Measurements from ENCODE around the gene ADARB1.
"Not testable (repeated sequence)": the region's sequence is repeated elsewhere in the genome, so short reads cannot be mapped to it uniquely, and the experiment has no call there.

The ADARB1 gene

GRCh38 chr21:45136500-45136899 is 62.1 kb downstream of the ADARB1 start:
- no peak for DNase-seq
- ATAC-seq, result no peak

- peak; percentile 43 for ATAC-seq
- DNase-seq, result peak; percentile 78
Observed at GRCh38 chr21:45136927-45137611, 62.7 kb downstream of the ADARB1 start.

DNA sequence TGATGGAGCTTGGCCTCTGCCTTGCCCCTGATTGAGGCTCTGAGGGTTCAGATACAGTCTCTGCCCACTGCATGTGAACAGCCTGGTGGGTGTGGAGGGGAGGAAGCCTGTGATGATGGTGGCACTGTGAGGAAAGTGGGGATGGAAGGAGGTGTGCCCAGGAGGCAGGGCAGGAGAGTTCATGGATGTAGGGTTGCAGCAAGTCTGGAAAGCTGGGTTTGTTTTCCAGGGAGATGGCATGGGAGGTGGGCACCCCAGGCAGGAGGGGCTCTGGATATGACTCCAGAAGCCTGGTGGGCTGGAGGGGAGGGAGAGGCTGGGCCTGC is 63.2 kb downstream of the ADARB1 start:
- ATAC-seq, result no peak
- no peak for DNase-seq

DNA sequence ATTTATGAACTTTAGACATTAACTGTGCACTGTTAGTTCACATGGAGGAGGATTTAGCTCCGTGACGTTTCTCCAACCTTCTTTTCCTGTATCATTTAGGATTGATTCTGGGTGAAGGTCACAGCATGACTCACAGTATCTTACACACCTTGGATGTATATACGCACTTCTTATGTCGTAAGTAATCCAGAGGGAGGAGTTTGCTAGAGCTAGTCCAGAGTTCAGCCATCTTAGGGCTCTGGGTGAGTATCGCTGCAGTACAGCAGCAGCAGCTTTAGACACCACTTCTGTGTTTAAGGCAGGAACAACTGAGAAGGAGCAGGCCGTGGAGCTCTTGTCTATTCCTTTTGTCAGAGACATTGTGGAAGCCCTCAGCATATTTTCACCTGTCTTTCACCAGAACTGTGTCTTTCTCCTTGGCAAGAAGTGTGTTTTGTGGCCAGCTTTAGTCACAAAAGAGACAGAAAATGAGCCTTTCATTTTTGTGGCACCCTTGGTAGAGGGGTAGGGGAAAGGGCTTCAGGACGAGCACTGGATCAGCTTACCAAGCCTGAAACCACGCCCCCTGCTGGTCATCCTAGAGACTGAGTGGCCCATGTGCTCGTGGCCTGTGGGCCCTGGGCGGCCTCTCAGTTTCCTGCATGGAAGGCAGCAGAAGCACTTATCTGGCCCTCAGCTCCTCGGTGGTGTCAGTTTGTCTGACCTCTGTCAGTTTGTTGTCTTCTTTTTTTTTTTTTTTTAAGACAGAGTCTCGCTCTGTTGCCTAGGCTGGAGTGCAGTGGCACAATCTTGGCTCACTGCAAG is 64.0 kb downstream of the ADARB1 start:
- peak; percentile 39 for ATAC-seq
- DNase-seq, result peak; percentile 84

- not testable (repeated sequence) for ATAC-seq, DNase-seq
Observed at GRCh38 chr21:45139003-45139360, 64.6 kb downstream of the ADARB1 start.

DNA sequence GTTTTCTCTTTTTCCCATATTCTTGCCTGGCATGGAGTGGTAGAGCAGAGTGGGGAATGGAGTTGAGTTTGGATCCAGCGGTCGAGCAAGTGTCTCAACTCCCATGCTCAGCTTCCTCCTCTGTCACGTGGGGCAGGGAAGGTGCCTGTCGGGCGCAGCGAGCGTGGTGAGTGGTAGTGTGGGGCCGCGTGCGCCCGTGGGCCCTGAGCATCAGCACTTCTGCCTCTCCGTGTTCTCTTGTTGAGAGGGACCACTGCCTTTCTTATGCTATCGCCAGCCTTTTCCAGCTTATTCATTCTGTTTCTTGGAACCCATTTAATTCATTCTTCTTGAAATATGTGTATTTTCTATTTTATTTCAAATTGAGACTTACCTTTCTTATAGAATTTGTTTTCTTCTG is 65.1 kb downstream of the ADARB1 start:
- no peak for ATAC-seq
- DNase-seq, result no peak

DNA sequence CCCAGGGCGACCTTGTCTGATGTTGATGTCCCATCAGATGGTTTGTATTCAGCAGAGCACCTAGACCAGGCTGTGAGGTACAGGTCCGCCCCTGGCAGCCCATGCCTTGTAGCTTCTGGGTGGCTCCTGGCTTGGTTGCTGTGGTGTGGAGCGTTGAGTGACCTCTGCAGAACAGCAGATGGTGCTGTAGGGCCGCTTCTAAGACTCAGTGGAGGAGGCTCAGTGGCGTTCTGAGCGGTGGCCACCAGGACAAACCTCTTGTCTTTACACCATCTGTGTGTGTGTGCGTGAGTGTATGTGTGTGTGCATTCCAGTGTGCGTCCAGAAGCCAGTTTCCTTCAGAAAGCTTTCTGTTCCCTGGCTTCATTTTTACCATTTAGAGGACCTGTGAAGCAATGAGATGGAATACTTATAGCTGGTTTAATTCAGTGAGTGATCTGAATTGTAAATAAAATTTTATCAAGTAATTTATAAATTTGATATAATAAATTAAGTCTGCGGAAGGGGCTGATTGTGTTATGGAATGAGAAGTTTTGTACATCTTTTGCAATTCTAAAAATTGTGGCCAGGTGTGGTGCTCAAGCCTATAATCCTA is 66.1 kb downstream of the ADARB1 start:
- peak; percentile 86 for ATAC-seq
- peak; percentile 54 for DNase-seq

GRCh38 chr21:45140944-45141343 is 66.6 kb downstream of the ADARB1 start:
- not testable (repeated sequence) for ATAC-seq, DNase-seq

- no peak for DNase-seq
- ATAC-seq, result no peak
Observed at GRCh38 chr21:45141507-45141906, 67.1 kb downstream of the ADARB1 start.

GRCh38 chr21:45142469-45143308 is 68.3 kb downstream of the ADARB1 start:
- no peak for ATAC-seq
- no peak for DNase-seq

DNA sequence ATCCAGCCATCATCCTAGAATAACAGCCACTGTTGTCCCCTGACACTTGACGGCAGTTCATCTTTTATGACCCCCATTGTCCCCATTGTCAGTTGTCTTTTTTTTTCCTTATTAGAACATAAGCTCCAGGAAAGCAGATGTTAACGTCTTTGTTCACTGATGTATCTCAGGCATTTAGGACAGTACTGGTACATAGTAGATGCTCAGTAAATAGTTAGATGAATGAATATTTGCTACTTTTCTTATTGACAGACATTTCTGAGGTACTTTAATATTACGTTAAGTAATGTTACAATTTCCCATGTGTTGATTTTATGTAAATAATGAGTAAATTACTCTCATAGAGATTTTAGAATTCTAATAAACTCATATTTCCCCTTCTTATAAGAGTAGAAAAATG is 69.5 kb downstream of the ADARB1 start:
- no peak for ATAC-seq
- DNase-seq, result no peak

DNA sequence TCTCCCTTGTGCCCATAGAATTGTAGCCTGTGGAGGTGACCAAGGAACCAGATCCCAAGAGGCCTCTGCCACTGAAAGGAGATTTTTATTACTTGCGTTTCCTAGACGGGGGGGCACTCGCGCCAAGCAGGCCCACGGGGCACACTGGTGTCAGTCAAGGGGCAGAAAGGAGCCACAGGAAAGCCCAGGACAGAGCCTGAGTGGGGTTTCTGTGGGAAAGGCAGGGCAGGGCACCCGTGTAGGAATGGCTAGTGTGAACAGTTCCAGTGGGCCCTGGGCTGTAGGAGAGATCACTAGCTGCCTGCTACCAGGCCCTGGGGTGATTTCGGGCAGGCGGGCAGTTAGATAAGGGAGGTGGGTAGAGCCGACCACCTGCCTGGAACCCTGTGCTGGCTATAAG is 70.8 kb downstream of the ADARB1 start:
- no peak for DNase-seq
- ATAC-seq, result no peak

DNA sequence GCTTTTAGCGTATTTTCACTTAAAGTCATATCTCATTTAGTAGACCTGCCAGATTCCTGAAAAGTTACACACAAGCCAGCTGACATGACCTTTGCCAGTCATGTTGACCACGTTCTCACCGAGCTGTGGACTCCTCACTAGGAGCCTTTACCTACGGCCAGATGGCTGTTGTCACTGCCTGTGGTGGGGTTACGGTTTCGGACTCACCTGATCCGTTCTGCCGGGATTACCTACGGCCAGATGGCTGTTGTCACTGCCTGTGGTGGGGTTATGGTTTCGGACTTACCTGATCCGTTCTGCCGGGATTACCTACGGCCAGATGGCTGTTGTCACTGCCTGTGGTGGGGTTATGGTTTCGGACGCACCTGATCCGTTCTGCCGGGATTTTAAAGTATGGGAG is 71.5 kb downstream of the ADARB1 start:
- not testable (repeated sequence) for ATAC-seq, DNase-seq

- DNase-seq (no peak), ATAC-seq (no peak)
Observed at GRCh38 chr21:45146306-45146705, 71.9 kb downstream of the ADARB1 start.

DNA sequence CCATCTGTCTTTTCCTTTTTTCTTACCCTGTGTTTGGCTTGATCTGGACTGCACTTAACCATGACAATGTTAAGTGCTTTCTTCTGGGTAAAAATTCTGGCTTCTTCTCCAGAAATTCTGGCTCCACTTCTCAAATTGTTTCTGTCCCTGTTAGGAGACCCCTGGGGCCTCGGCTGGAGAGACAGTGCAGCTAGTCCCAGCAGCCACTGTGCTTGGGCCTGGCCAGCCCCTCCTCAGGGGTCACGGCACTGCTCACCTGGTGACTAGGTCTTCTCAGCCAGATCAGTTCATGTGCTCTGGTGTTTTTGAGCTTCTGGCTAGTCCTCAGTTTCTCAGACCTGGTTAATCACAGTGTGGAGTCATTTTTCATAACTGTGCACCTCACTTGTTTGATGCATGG is 72.4 kb downstream of the ADARB1 start:
- DNase-seq (no peak), ATAC-seq (no peak)

DNA sequence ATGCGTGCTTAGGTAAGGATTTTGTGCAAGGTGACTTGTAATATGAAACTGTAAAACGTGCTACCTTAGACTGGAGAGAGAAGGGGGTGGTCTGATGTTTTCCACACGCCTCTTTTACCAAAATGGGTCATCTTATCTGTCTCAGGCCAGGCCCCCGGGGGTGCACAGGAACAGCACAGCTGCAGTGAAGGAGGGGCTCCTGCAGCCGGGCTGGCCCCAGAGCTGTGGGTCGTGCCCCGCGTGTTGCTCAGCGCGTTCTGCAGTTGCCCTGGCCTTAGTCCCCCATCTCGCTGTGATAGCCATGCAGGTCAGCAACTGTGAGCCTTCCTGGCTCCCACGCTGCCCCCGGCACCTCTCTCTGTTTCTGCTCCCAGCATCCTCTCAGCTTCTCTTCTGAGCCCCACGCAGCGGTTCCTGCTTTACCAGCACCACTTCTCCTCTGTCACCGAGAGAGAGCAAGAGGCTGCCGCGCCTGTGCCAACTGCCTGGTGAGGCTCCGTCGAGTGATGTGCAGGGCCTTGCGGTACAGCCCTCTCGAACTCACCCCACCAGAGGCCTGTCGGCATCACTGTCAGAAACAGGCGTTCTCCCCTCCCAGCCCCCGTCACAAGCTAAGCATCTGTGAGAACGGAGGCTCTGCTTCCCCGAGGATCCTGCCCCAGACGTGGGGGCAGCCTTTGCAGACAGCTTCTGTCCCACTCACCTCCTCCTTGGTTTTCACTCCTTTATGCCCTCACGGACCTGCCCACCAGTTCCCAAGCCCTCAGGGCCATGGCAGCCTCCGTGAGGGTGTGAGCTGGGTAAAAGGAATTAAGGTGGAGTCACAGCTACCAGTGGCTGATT is 73.3 kb downstream of the ADARB1 start:
- no peak for DNase-seq

DNA sequence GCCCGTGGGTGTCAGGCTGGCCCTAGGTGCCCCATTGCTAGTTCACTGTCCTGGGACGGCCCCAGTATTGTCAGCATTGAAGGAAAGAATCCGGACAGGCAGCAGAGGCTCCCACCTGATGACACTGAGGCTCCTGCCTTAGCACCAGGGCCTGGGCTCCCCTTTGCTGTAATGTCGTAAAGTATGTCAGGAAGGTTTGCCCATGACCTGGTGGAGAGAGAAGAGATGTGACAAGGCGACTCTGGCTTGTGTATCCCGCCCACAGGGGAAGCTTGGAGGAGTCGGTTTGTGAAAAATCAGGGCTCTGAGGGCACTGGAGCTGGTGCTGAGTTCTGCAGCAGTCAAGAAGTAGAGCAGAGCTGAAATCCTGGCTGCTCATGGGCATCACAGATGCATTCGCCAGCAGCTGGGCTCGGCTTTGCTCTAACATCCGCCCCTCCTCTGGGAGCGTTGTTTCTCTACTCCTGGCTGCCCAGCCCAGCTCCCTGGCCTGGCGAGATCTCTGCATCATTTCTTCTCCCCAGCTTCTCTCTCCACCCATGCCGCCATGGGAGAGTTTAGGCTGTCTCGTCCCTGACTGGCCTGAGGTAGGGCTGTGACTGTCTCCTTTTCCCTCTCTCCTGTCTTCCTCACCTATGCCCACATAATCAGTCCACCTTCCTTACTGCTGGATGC is 74.1 kb downstream of the ADARB1 start:
- ATAC-seq (no peak), DNase-seq (no peak)

More for the DNA sequence above, 73.3 kb downstream of the ADARB1 start:
- ATAC-seq, result no peak

GRCh38 chr21:45149021-45149420 is 74.6 kb downstream of the ADARB1 start:
- DNase-seq (no peak), ATAC-seq (no peak)

DNA sequence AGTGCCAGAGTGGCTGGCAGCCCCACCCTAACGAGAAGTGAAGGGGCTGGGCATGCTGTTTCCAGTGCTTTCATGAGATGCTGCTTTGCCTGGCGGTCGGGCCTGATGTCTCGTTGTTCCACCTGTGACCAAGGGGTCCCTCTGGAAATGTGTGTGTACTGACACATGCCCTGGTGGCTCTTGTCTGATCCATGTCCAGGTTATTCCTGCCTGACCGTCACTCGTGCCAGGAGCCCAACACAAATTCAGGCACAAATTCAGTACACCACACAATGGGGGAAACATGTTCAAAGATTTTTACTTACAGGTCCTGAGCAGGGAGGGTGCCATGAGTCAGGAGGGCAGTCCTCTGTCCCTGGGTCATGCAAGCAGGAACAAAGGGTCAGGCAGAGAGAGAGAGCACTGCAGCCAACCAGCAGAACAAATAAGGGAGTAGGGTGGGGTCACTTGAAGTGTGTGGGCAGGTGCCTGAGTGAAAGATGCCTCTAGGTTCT is 76.3 kb downstream of the ADARB1 start:
- ATAC-seq (no peak), DNase-seq (no peak)

GRCh38 chr21:45151445-45152160 is 77.2 kb downstream of the ADARB1 start:
- ATAC-seq, result no peak
- DNase-seq, result no peak

All from stimulated activated naive CD8-positive, alpha-beta T cell treated with anti-CD3 and anti-CD28 coated beads, Interleukin-15, Interleukin-2, amounts not matched to agents 100 U/mL and 50 U/mL, for 24 hours (primary cell).